Hepatocyte (in vitro differentiated cells): ENCODE results near the gene KLHDC8A. TPM values are rescaled to one million over a fixed set of nuclear protein-coding genes. Genes with fewer than 3 reads are reported as not detected.

Experiments
- DNase-seq: peaks from one replicate; pipeline ENCODE4 v3.0.0-alpha.2; 2016; ENCODE audit warnings: low spot score
- H2AFZ ChIP-seq: fragments of 200-600 bp; sonication (generic); 2 replicates; pipeline ENCODE4 v1.6.0; 2016; ENCODE audit warnings: antibody characterized with exemption, mild to moderate bottlenecking
- H3K27ac ChIP-seq: fragments of 200-600 bp; sonication (generic); 2 replicates; pipeline ENCODE4 v1.5.1; 2016; ENCODE audit warnings: mild to moderate bottlenecking
- H3K27me3 ChIP-seq: fragments of 200-600 bp; sonication (generic); 2 replicates; pipeline ENCODE4 v1.6.1; 2016
- H3K36me3 ChIP-seq: fragments of 200-600 bp; sonication (generic); replicated peaks from 2 replicates; pipeline ENCODE4 v1.5.1; 2016; ENCODE audit warnings: low read depth; ENCODE audit not compliant: insufficient read depth
- H3K4me1 ChIP-seq: fragments of 200-600 bp; sonication (generic); 2 replicates; pipeline ENCODE4 v1.5.1; 2016; ENCODE audit warnings: mild to moderate bottlenecking, moderate library complexity; ENCODE audit not compliant: insufficient read depth
- H3K4me2 ChIP-seq: fragments of 200-600 bp; sonication (generic); 2 replicates; pipeline ENCODE4 v1.6.0; 2016
- H3K4me3 ChIP-seq: fragments of 200-600 bp; sonication (generic); 2 replicates; pipeline ENCODE4 v1.5.1; 2016; ENCODE audit warnings: mild to moderate bottlenecking
- H3K79me2 ChIP-seq: fragments of 200-600 bp; sonication (generic); 2 replicates; pipeline ENCODE4 v1.6.0; 2017; ENCODE audit warnings: mild to moderate bottlenecking
- H3K9me2 ChIP-seq: fragments of 200-600 bp; sonication (generic); replicated peaks from 2 replicates; pipeline ENCODE4 v1.6.0; 2017; ENCODE audit warnings: mild to moderate bottlenecking; ENCODE audit not compliant: insufficient read depth
- H3K9me3 ChIP-seq: fragments of 200-600 bp; sonication (generic); 2 replicates; pipeline ENCODE4 v1.5.1; 2016; ENCODE audit warnings: low read depth, mild to moderate bottlenecking
- H4K20me1 ChIP-seq: fragments of 200-600 bp; sonication (generic); 2 replicates; pipeline ENCODE4 v1.6.0; 2016; ENCODE audit warnings: mild to moderate bottlenecking; ENCODE audit not compliant: insufficient read depth, poor library complexity, severe bottlenecking
- EZH2 ChIP-seq: fragments of 200-600 bp; sonication (generic); IDR thresholded peaks from 2 replicates; pipeline ENCODE4 v1.6.1; 2016; ENCODE audit warnings: antibody characterized with exemption, mild to moderate bottlenecking, borderline replicate concordance
- EZH2phosphoT487 ChIP-seq: fragments of 200-600 bp; sonication (generic); IDR thresholded peaks from one replicate; pipeline ENCODE4 v1.6.1; 2018; ENCODE audit warnings: antibody characterized with exemption, mild to moderate bottlenecking, low read depth, moderate library complexity; ENCODE audit not compliant: unreplicated experiment, severe bottlenecking
- WGBS: methylation state at CpG from one replicate; pipeline ENCODE4 v1.1.6; 2016; ENCODE audit warnings: low lambda C conversion rate; ENCODE audit errors: missing lambda C conversion rate; 5-methylcytosine and 5-hydroxymethylcytosine counted together
- polyA plus RNA-seq: library from polyadenylated mRNA; unstranded; fragments of >200 nt; fragmentation: Nextera tagmentation; extraction: Ambion mirVana; gene quantifications from 2 replicates; pipeline ENCODE4 v1.2.1, GENCODE V29; 2016
- total RNA-seq: library from RNA; depleted of rRNA; stranded (reverse); fragments of >200 nt; gene quantifications from 2 replicates; pipeline ENCODE4 v1.2.3, GENCODE V29; 2014
- TF ChIP-seq, protein P1 (sequence below): fragments of 200-600 bp; sonication (generic); IDR thresholded peaks from 2 replicates; pipeline ENCODE4 v1.5.1; 2016; ENCODE audit warnings: antibody characterized with exemption, mild to moderate bottlenecking; ENCODE audit not compliant: poor library complexity

The KLHDC8A gene
- total and polyA plus RNA-seq, 2 experiments from 2014 or later: 0.40 to 1.6 TPM

- Histone ChIP-seq H3K4me1 (peaks cover 3% of the 10 kb centered on the region), H3K4me2 (no peak overlapping the region), H3K9me2 (no peaks in the 10 kb centered on the region), H3K79me2 (peaks cover 7% of the 10 kb centered on the region), H3K9me3 (no peaks in the 10 kb centered on the region), H4K20me1 (no peaks in the 10 kb centered on the region), H3K27me3 (no peaks in the 10 kb centered on the region), H3K4me3 (no peak overlapping the region), H2AFZ (no peak overlapping the region), H3K36me3 (no peaks in the 10 kb centered on the region), H3K27ac (peak overlapping the region; percentile 72)
- DNase-seq: peak; percentile 81
- WGBS: 37% methylated on average over 6 of the region's 6 CpGs
- TF ChIP-seq EZH2 (no peak), EZH2phosphoT487 (no peak)
- TF ChIP-seq, protein P1, sequence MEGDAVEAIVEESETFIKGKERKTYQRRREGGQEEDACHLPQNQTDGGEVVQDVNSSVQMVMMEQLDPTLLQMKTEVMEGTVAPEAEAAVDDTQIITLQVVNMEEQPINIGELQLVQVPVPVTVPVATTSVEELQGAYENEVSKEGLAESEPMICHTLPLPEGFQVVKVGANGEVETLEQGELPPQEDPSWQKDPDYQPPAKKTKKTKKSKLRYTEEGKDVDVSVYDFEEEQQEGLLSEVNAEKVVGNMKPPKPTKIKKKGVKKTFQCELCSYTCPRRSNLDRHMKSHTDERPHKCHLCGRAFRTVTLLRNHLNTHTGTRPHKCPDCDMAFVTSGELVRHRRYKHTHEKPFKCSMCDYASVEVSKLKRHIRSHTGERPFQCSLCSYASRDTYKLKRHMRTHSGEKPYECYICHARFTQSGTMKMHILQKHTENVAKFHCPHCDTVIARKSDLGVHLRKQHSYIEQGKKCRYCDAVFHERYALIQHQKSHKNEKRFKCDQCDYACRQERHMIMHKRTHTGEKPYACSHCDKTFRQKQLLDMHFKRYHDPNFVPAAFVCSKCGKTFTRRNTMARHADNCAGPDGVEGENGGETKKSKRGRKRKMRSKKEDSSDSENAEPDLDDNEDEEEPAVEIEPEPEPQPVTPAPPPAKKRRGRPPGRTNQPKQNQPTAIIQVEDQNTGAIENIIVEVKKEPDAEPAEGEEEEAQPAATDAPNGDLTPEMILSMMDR: peak; percentile 74
These were observed 31.3 kb downstream of the KLHDC8A start for GRCh38 chr1:205325334-205325884.

GRCh38 chr1:205324781-205325180 is 31.9 kb downstream of the KLHDC8A start:
- Histone ChIP-seq H4K20me1 (no peaks in the 10 kb centered on the region), H3K4me3 (no peak overlapping the region), H2AFZ (no peak overlapping the region), H3K4me2 (no peak overlapping the region), H3K36me3 (no peaks in the 10 kb centered on the region), H3K27ac (peak overlapping the region; percentile 72), H3K9me3 (no peaks in the 10 kb centered on the region), H3K79me2 (peaks cover 11% of the 10 kb centered on the region), H3K9me2 (no peaks in the 10 kb centered on the region), H3K4me1 (peaks cover 3% of the 10 kb centered on the region), H3K27me3 (no peaks in the 10 kb centered on the region)
- TF ChIP-seq, protein P1: no peak
- no peak for TF ChIP-seq EZH2phosphoT487
- TF ChIP-seq EZH2: no peak
- 55% methylated on average over 6 of the region's 6 CpGs for WGBS
- DNase-seq: peak; percentile 67

- Histone ChIP-seq H3K4me2 (no peak overlapping the region), H3K27me3 (no peaks in the 10 kb centered on the region), H3K79me2 (peaks cover 18% of the 10 kb centered on the region), H2AFZ (no peak overlapping the region), H3K4me3 (no peak overlapping the region), H3K4me1 (peaks cover 10% of the 10 kb centered on the region), H3K9me2 (no peaks in the 10 kb centered on the region), H3K36me3 (no peaks in the 10 kb centered on the region), H3K27ac (no peak overlapping the region), H3K9me3 (no peaks in the 10 kb centered on the region), H4K20me1 (no peaks in the 10 kb centered on the region)
- 89% methylated on average over 6 of the region's 6 CpGs for WGBS
- no peak for TF ChIP-seq EZH2phosphoT487
- no peak for TF ChIP-seq EZH2
- TF ChIP-seq, protein P1: no peak
- no peak for DNase-seq
These were observed 32.9 kb downstream of the KLHDC8A start for GRCh38 chr1:205323794-205324193.

GRCh38 chr1:205321959-205322283 is 34.8 kb downstream of the KLHDC8A start:
- DNase-seq: no peak
- H3K4me3 ChIP-seq: no peak overlapping the region

More at GRCh38 chr1:205321959-205322283, 34.8 kb downstream of the KLHDC8A start:
- H3K9me3 ChIP-seq: no peaks in the 10 kb centered on the region
- H3K27ac ChIP-seq: peak overlapping the region; percentile 12
- peaks cover 27% of the 10 kb centered on the region for H3K4me1 ChIP-seq
- no peaks in the 10 kb centered on the region for H3K36me3 ChIP-seq
- H4K20me1 ChIP-seq: no peaks in the 10 kb centered on the region
- no peaks in the 10 kb centered on the region for H3K27me3 ChIP-seq
- H3K9me2 ChIP-seq: no peaks in the 10 kb centered on the region
- 39% methylated on average over 5 of the region's 5 CpGs for WGBS
- H2AFZ ChIP-seq: no peak overlapping the region
- TF ChIP-seq EZH2 (no peak), EZH2phosphoT487 (no peak)
- TF ChIP-seq, protein P1: no peak
- H3K79me2 ChIP-seq: peaks cover 32% of the 10 kb centered on the region
- H3K4me2 ChIP-seq: peak overlapping the region; percentile 90
